Subcutaneous abdominal adipose tissue (tissue), 5 donors: ENCODE measurements around the gene GMEB2.

Experiments
- H3K27ac ChIP-seq: one replicate; pipeline ENCODE4 v1.7.0; 2013; ENCODE audit warnings: low read depth, mild to moderate bottlenecking, inconsistent platforms, low read length, moderate library complexity
- H3K27me3 ChIP-seq, 5 donors: one replicate each; pipeline ENCODE4 v1.7.0; 2013; ENCODE audit warnings: low read length in 5 of 5, inconsistent platforms in 1 of 5; ENCODE audit not compliant: control insufficient read depth in 5 of 5, insufficient read depth in 4 of 5
- H3K36me3 ChIP-seq, 5 donors: one replicate each; pipeline ENCODE4 v1.7.0; 2013; ENCODE audit warnings: low read length in 5 of 5; ENCODE audit not compliant: control insufficient read depth in 5 of 5, insufficient read depth in 5 of 5
- H3K4me1 ChIP-seq, 5 donors: one replicate each; pipeline ENCODE4 v1.7.0; 2013; ENCODE audit warnings: low read length in 5 of 5, mild to moderate bottlenecking in 3 of 5, moderate library complexity in 1 of 5; ENCODE audit not compliant: control insufficient read depth in 5 of 5, insufficient read depth in 5 of 5
- H3K4me3 ChIP-seq, 5 donors: one replicate each; pipeline ENCODE4 v1.7.0; 2013; ENCODE audit warnings: low read length in 5 of 5, low read depth in 1 of 5
- H3K9ac ChIP-seq, 5 donors: one replicate each; pipeline ENCODE4 v1.7.0; 2013; ENCODE audit warnings: low read length in 5 of 5, mild to moderate bottlenecking in 4 of 5, moderate library complexity in 3 of 5
- H3K9me3 ChIP-seq, 5 donors: one replicate each; pipeline ENCODE4 v1.7.0; 2013; ENCODE audit warnings: low read length in 5 of 5; ENCODE audit not compliant: control insufficient read depth in 5 of 5
- donor health status: healthy.
- donor health status: healthy.
- donor health status: healthy.
- donor health status: healthy.
- donor health status: healthy.

Gene GMEB2

GRCh38 chr20:63567136-63567385 is 59.8 kb downstream of the GMEB2 start:
- Histone ChIP-seq H3K36me3 (peaks cover 0 to 64% (median 38%) of the 10 kb centered on the region in 5 donors), H3K4me3 (no peak overlapping the region), H3K9me3 (no peaks in the 10 kb centered on the region), H3K4me1 (peaks cover 0 to 27% (median 12%) of the 10 kb centered on the region in 5 donors), H3K27me3 (peaks cover 0 to 8% (median 0%) of the 10 kb centered on the region in 5 donors), H3K9ac (no peak overlapping the region), H3K27ac (no peak overlapping the region)

GRCh38 chr20:63566395-63567135 is 60.3 kb downstream of the GMEB2 start:
- Histone ChIP-seq H3K9me3 (no peaks in the 10 kb centered on the region), H3K9ac (no peak overlapping the region), H3K36me3 (peaks cover 0 to 66% (median 38%) of the 10 kb centered on the region in 5 donors), H3K27me3 (peaks cover 0 to 5% (median 0%) of the 10 kb centered on the region in 5 donors), H3K27ac (no peak overlapping the region), H3K4me3 (no peak overlapping the region), H3K4me1 (peaks cover 0 to 27% (median 12%) of the 10 kb centered on the region in 5 donors)

GRCh38 chr20:63565699-63566335 is 61.1 kb downstream of the GMEB2 start:
- no peak overlapping the region for H3K27ac ChIP-seq
- no peak overlapping the region for H3K9ac ChIP-seq
- peaks cover 0 to 27% (median 12%) of the 10 kb centered on the region in 5 donors for H3K4me1 ChIP-seq
- no peaks in the 10 kb centered on the region for H3K9me3 ChIP-seq
- H3K4me3 ChIP-seq = no peak overlapping the region
- peaks cover 0 to 5% (median 0%) of the 10 kb centered on the region in 5 donors for H3K27me3 ChIP-seq
- H3K36me3 ChIP-seq = peaks cover 0 to 73% (median 46%) of the 10 kb centered on the region in 5 donors

- Histone ChIP-seq H3K27ac (no peak overlapping the region), H3K9me3 (no peaks in the 10 kb centered on the region), H3K36me3 (peaks cover 0 to 80% (median 52%) of the 10 kb centered on the region in 5 donors), H3K9ac (no peak overlapping the region), H3K4me3 (no peak overlapping the region), H3K4me1 (peaks cover 0 to 27% (median 12%) of the 10 kb centered on the region in 5 donors), H3K27me3 (peaks cover 0 to 3% (median 0%) of the 10 kb centered on the region in 5 donors)
These were observed 61.7 kb downstream of the GMEB2 start for GRCh38 chr20:63565021-63565698.

- peaks cover 0 to 3% (median 0%) of the 10 kb centered on the region in 5 donors for H3K27me3 ChIP-seq
- H3K27ac ChIP-seq = no peak overlapping the region
- peaks cover 0 to 25% (median 12%) of the 10 kb centered on the region in 5 donors for H3K4me1 ChIP-seq
- no peaks in the 10 kb centered on the region for H3K9me3 ChIP-seq
- H3K4me3 ChIP-seq = no peak overlapping the region
- peaks cover 0 to 87% (median 57%) of the 10 kb centered on the region in 5 donors for H3K36me3 ChIP-seq
- H3K9ac ChIP-seq = no peak overlapping the region
These were observed 62.7 kb downstream of the GMEB2 start for GRCh38 chr20:63564036-63564810.

- H3K36me3 ChIP-seq = peaks cover 0 to 89% (median 57%) of the 10 kb centered on the region in 5 donors
These were observed 63.5 kb downstream of the GMEB2 start for GRCh38 chr20:63563225-63563935.

GRCh38 chr20:63562461-63563224 is 64.3 kb downstream of the GMEB2 start:
- peaks cover 0 to 3% (median 0%) of the 10 kb centered on the region in 5 donors for H3K27me3 ChIP-seq
- no peak overlapping the region for H3K9ac ChIP-seq
- H3K4me3 ChIP-seq = no peak overlapping the region
- H3K4me1 ChIP-seq = peaks cover 0 to 9% (median 0%) of the 10 kb centered on the region in 5 donors
- no peaks in the 10 kb centered on the region for H3K9me3 ChIP-seq
- H3K36me3 ChIP-seq = peaks cover 0 to 85% (median 57%) of the 10 kb centered on the region in 5 donors
- no peak overlapping the region for H3K27ac ChIP-seq

More at GRCh38 chr20:63563225-63563935, 63.5 kb downstream of the GMEB2 start:
- peaks cover 0 to 16% (median 5%) of the 10 kb centered on the region in 5 donors for H3K4me1 ChIP-seq
- peaks cover 0 to 3% (median 0%) of the 10 kb centered on the region in 5 donors for H3K27me3 ChIP-seq
- no peak overlapping the region for H3K4me3 ChIP-seq
- H3K9ac ChIP-seq = no peak overlapping the region
- H3K9me3 ChIP-seq = no peaks in the 10 kb centered on the region
- no peak overlapping the region for H3K27ac ChIP-seq

GRCh38 chr20:63561624-63562396 is 65.1 kb downstream of the GMEB2 start:
- H3K27ac ChIP-seq = no peak overlapping the region
- H3K4me1 ChIP-seq = peaks cover 0 to under 1% (median 0%) of the 10 kb centered on the region in 5 donors
- H3K9me3 ChIP-seq = no peaks in the 10 kb centered on the region
- H3K27me3 ChIP-seq = peaks cover 0 to 5% (median 0%) of the 10 kb centered on the region in 5 donors
- H3K4me3 ChIP-seq = no peak overlapping the region
- peaks cover 0 to 76% (median 57%) of the 10 kb centered on the region in 5 donors for H3K36me3 ChIP-seq
- no peak overlapping the region for H3K9ac ChIP-seq
